GM12878 (cell line): ENCODE results near the gene PTPN13. TPM values are rescaled to one million over a fixed set of nuclear protein-coding genes. Genes with fewer than 3 reads are reported as not detected.

Source experiments
- BACH1 ChIP-seq: fragments of 450-650 bp; IDR thresholded peaks from 2 replicates; pipeline ENCODE4 v1.6.1; 2017; ENCODE audit warnings: mild to moderate bottlenecking, borderline replicate concordance
- CREM ChIP-seq: IDR thresholded peaks from 2 replicates; pipeline ENCODE4 v1.6.1; 2014; ENCODE audit warnings: antibody characterized with exemption, low read depth
- EGR1 ChIP-seq, 2 experiments: IDR thresholded peaks; 1 replicate in 1 of 2; 2 replicates in 1 of 2; pipeline ENCODE4 v1.6.1; 2011 to 2012; ENCODE audit warnings: low read depth in 2 of 2, low read length in 2 of 2, borderline replicate concordance in 1 of 2, mild to moderate bottlenecking in 1 of 2, moderate library complexity in 1 of 2
- MTA2 ChIP-seq: fragments of 450-650 bp; IDR thresholded peaks from 2 replicates; pipeline ENCODE4 v1.6.1; 2016; ENCODE audit warnings: low read depth, mild to moderate bottlenecking, moderate library complexity
- NRF1 ChIP-seq: conservative IDR thresholded peaks from 2 replicates; pipeline ENCODE4 v1.6.1; 2011; ENCODE audit warnings: mild to moderate bottlenecking, low read depth, low read length, improper control_type of control experiment
- POLR2AphosphoS2 ChIP-seq: IDR thresholded peaks from 2 replicates; pipeline ENCODE4 v1.6.1; 2011; ENCODE audit warnings: low read depth, mild to moderate bottlenecking, low read length, improper control_type of control experiment, moderate library complexity
- RAD51 ChIP-seq: fragments of 450-650 bp; IDR thresholded peaks from 2 replicates; pipeline ENCODE4 v1.6.1; 2016; ENCODE audit warnings: moderate library complexity, mild to moderate bottlenecking, inconsistent platforms
- RB1 ChIP-seq: fragments of 450-650 bp; formaldehyde crosslinking; IDR thresholded peaks from 2 replicates; pipeline ENCODE4 v1.6.1; 2017; ENCODE audit warnings: mild to moderate bottlenecking, borderline replicate concordance
- SIN3A ChIP-seq: IDR thresholded peaks from 2 replicates; pipeline ENCODE4 v1.6.1; 2012; ENCODE audit warnings: low read depth, low read length, improper control_type of control experiment
- STAT1 ChIP-seq: fragments of 450-650 bp; conservative IDR thresholded peaks from 2 replicates; pipeline ENCODE4 v1.6.1; 2014; ENCODE audit warnings: antibody characterized with exemption, mild to moderate bottlenecking
- TARDBP ChIP-seq: IDR thresholded peaks from 2 replicates; pipeline ENCODE4 v1.6.1; 2016; ENCODE audit warnings: borderline replicate concordance
- TBL1XR1 ChIP-seq: IDR thresholded peaks from 2 replicates; pipeline ENCODE4 v1.6.1; 2012; ENCODE audit warnings: low read depth, low read length, improper control_type of control experiment
- ZNF274 ChIP-seq: IDR thresholded peaks from one replicate; pipeline ENCODE4 v1.8.0; 2011; ENCODE audit not compliant: insufficient read length, insufficient read depth
- ZNF592 ChIP-seq: fragments of 450-650 bp; IDR thresholded peaks from 2 replicates; pipeline ENCODE4 v1.6.1; 2017; ENCODE audit warnings: mild to moderate bottlenecking, moderate library complexity
- polyA plus RNA-seq, 11 experiments: library from polyadenylated mRNA; depleted of rRNA in 4 of 11; unstranded in 6 of 11; stranded (reverse) in 5 of 11; fragments of >200 nt; fragmentation: Nextera tagmentation in 4 of 11; fragmentation: Illumina TruSeq in 1 of 11; extraction: Ambion mirVana in 4 of 11; extraction: Trizol in 1 of 11; gene quantifications; 1 replicate in 1 of 11; 2 replicates in 10 of 11; pipeline versions ENCODE4 v1.2.1 to v1.2.3, GENCODE V29; 2011 to 2016; ENCODE audit warnings: inconsistent platforms in 2 of 11, missing spikeins in 2 of 11, low read depth in 1 of 11
- total RNA-seq, 4 experiments: library from RNA; depleted of rRNA in 3 of 4; stranded (reverse); fragments of >200 nt in 3 of 4; fragmentation: Illumina TruSeq in 1 of 4; extraction: Trizol in 1 of 4; gene quantifications; 2 replicates each; pipeline versions ENCODE4 v1.2.1 to v1.2.3, GENCODE V29; 2013 to 2021
- TF ChIP-seq, protein P1 (sequence below): IDR thresholded peaks from 2 replicates; pipeline ENCODE4 v1.6.1; 2012; ENCODE audit warnings: improper control_type of control experiment, low read depth, low read length; ENCODE audit not compliant: insufficient replicate concordance
- TF ChIP-seq, protein P2 (sequence below): fragments of 450-650 bp; formaldehyde crosslinking; IDR thresholded peaks from 2 replicates; pipeline ENCODE4 v1.4.0; 2020; ENCODE audit warnings: mild to moderate bottlenecking, moderate library complexity
- TF ChIP-seq, protein P3 (sequence below): IDR thresholded peaks from 2 replicates; pipeline ENCODE4 v1.6.1; 2012; ENCODE audit warnings: low read depth, low read length, improper control_type of control experiment

PTPN13 gene
- total and polyA plus RNA-seq, 10 of the 15 experiments (the other 5 are each of a cell fraction or from before 2014, with no cell fraction given) = 8.5 to 69.4 (median 33.9) TPM

- TF ChIP-seq, protein P1, sequence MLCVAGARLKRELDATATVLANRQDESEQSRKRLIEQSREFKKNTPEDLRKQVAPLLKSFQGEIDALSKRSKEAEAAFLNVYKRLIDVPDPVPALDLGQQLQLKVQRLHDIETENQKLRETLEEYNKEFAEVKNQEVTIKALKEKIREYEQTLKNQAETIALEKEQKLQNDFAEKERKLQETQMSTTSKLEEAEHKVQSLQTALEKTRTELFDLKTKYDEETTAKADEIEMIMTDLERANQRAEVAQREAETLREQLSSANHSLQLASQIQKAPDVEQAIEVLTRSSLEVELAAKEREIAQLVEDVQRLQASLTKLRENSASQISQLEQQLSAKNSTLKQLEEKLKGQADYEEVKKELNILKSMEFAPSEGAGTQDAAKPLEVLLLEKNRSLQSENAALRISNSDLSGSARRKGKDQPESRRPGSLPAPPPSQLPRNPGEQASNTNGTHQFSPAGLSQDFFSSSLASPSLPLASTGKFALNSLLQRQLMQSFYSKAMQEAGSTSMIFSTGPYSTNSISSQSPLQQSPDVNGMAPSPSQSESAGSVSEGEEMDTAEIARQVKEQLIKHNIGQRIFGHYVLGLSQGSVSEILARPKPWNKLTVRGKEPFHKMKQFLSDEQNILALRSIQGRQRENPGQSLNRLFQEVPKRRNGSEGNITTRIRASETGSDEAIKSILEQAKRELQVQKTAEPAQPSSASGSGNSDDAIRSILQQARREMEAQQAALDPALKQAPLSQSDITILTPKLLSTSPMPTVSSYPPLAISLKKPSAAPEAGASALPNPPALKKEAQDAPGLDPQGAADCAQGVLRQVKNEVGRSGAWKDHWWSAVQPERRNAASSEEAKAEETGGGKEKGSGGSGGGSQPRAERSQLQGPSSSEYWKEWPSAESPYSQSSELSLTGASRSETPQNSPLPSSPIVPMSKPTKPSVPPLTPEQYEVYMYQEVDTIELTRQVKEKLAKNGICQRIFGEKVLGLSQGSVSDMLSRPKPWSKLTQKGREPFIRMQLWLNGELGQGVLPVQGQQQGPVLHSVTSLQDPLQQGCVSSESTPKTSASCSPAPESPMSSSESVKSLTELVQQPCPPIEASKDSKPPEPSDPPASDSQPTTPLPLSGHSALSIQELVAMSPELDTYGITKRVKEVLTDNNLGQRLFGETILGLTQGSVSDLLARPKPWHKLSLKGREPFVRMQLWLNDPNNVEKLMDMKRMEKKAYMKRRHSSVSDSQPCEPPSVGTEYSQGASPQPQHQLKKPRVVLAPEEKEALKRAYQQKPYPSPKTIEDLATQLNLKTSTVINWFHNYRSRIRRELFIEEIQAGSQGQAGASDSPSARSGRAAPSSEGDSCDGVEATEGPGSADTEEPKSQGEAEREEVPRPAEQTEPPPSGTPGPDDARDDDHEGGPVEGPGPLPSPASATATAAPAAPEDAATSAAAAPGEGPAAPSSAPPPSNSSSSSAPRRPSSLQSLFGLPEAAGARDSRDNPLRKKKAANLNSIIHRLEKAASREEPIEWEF = no peak
- TF ChIP-seq TARDBP (no peak), BACH1 (no peak), TBL1XR1 (no peak), EGR1 (IDR thresholded peaks at IDR 0.05; ENCODE audit: borderline replicate concordance in 1 of 2, low read depth in 2 of 2, low read length in 2 of 2) (no peak), POLR2AphosphoS2 (no peak), STAT1 (no peak), MTA2 (0 out of 2 replicates have a peak, but pooled peaks have one; percentile 44), SIN3A (no peak), NRF1 (no peak), RAD51 (no peak), RB1 (no peak), ZNF592 (peak; percentile 35; the same call in 1 of the 2 replicates), CREM (peak; percentile 36; the same call in 1 of the 2 replicates), ZNF274 (no peak)
- TF ChIP-seq, protein P2, sequence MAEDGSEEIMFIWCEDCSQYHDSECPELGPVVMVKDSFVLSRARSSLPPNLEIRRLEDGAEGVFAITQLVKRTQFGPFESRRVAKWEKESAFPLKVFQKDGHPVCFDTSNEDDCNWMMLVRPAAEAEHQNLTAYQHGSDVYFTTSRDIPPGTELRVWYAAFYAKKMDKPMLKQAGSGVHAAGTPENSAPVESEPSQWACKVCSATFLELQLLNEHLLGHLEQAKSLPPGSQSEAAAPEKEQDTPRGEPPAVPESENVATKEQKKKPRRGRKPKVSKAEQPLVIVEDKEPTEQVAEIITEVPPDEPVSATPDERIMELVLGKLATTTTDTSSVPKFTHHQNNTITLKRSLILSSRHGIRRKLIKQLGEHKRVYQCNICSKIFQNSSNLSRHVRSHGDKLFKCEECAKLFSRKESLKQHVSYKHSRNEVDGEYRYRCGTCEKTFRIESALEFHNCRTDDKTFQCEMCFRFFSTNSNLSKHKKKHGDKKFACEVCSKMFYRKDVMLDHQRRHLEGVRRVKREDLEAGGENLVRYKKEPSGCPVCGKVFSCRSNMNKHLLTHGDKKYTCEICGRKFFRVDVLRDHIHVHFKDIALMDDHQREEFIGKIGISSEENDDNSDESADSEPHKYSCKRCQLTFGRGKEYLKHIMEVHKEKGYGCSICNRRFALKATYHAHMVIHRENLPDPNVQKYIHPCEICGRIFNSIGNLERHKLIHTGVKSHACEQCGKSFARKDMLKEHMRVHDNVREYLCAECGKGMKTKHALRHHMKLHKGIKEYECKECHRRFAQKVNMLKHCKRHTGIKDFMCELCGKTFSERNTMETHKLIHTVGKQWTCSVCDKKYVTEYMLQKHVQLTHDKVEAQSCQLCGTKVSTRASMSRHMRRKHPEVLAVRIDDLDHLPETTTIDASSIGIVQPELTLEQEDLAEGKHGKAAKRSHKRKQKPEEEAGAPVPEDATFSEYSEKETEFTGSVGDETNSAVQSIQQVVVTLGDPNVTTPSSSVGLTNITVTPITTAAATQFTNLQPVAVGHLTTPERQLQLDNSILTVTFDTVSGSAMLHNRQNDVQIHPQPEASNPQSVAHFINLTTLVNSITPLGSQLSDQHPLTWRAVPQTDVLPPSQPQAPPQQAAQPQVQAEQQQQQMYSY = no peak
- TF ChIP-seq, protein P3, sequence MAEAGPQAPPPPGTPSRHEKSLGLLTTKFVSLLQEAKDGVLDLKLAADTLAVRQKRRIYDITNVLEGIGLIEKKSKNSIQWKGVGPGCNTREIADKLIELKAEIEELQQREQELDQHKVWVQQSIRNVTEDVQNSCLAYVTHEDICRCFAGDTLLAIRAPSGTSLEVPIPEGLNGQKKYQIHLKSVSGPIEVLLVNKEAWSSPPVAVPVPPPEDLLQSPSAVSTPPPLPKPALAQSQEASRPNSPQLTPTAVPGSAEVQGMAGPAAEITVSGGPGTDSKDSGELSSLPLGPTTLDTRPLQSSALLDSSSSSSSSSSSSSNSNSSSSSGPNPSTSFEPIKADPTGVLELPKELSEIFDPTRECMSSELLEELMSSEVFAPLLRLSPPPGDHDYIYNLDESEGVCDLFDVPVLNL = no peak
Measured at GRCh38 chr4:86557526-86557925, 36.6 kb upstream of the PTPN13 start (continued).
